Inferior parietal cortex (tissue), 1 donor: ENCODE measurements around the gene TOR4A.
A peak's percentile ranks its signal among the peaks of the same experiment; 100 is the strongest.

ENCODE experiments used
- DNase-seq: peaks from one replicate; pipeline ENCODE4 v3.0.0-alpha.2; 2016; ENCODE audit errors: extremely low spot score

The TOR4A gene

GRCh38 chr9:137294681-137295237 lies 17.2 kb downstream of the TOR4A start:
- DNase-seq = no peak

GRCh38 chr9:137295238-137295811 lies 17.8 kb downstream of the TOR4A start:
- no peak for DNase-seq

- DNase-seq = no peak
Observed at GRCh38 chr9:137295849-137296669, 18.5 kb downstream of the TOR4A start.

DNA sequence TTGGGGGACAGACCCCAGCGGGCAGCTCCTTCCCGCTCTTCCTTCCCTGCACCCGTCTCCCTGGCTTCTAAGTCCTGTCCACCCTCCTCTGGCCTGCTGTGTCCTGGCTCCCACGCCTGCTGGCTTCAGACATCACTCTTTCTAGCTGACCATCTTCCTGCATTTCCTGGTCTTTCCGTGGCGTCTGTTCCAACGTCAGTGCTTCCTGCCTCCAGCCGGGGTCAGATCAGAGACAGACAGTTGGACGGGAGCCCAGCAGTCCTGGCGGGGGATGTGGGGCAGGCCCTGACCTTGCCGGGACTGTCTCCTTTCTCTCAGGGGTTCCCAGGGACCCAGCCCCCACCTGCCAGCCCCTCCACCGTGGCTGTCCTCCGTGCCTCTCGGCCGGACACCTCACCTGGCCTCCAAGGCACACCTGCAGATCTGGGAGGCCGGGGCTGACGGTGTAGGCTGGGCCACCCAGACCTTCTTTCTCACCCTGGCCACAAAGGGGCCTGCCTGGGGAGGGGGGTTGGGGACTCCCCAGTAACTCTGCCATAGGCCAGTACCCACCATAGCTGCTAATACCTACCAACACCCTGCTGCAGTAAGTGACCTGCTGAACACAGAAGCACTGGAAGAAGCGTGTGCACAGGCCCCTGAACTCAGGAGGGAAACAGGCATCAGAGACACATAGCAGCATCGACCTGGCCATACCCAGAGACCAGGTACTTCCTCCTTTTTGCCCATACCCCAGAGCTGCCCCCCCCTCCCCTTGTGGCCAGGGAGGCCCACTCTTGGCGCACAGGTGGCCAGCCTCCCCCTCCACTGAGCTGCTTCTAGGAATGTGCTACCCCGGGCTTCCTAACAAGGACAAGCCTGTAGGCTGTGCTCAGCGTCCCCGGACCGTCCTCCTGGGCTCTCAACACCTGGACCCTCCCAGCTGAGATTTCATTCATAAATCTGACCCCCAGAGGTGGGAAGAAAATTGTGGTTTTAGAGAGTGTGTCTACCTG lies 19.4 kb downstream of the TOR4A start:
- DNase-seq = no peak

DNA sequence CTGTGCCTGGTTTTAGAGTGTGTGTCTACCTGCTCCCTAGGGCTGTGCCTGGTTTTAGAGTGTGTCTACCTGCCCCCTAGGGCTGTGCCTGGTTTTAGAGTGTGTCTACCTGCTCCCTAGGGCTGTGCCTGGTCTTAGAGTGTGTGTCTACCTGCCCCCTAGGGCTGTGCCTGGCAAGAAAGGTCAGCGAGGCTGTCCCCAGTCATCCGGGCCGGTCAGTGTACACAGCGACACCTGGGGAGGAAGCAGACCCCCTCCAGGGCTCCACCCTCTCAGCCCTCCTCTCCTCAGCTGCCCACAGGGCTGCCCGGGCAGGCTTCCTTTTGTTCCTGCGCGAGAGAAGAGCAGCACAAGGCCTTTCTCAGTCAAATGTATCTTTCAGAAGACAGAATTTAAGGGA lies 20.4 kb downstream of the TOR4A start:
- DNase-seq = no peak

DNA sequence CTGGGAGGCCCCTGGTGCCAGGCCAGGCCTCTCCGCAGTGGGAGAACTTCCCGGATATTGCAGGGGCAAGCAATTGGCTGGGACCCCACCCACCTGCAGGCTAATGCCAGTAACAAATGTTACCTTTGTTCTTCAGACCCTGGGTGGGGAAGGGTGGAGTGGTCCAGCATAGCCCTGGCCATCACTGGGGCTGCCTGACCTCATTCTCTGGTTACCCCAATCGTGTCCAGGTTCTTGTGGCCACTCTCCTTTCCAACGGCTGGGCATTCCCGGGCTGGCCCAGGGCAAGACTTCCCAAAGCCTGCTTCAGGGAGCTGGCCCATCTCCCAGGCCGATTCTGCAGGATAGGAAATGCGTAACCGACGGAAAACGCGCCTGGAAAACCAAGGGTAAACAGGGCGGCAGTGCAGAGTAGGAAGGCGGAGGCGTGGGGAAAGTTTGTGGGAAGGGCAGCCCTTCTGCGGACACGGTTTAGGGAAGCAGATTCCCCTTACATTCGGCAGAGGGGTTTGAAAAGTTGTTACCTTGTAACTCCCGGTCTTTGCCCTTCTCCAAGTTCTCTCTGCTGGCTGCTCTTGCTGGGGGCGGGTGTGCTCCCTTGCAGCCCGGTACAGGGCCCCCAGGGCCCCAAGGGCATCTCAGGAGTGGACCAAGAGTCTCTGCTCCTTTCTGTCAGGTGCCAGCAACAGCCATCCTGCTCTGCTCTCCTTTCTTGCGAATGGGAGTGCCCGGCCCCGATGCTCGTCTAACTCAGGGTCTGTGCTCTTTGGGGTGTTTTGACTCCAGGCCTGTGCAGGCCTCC lies 21.1 kb downstream of the TOR4A start:
- DNase-seq = no peak

- DNase-seq = no peak
Observed at GRCh38 chr9:137299203-137299565, 21.7 kb downstream of the TOR4A start.

DNA sequence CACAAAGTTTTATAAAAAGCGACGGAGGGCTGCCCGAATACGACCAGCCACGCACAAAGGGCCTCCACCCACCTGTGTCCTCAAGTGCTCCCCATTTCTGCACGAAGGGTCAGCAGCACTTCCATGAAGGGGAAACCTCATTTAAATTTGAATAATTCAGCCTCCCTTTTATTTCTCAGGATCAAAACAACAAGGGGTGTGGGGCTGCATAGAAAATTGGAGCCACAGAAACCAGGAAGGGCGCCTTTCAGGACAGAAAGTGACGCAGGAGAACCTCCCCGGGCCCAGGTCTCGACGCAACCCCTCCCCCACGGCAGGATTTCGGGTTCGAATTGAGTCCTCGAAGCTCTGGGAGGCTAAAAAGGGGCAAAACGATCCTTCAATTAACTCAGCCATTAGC lies 22.4 kb downstream of the TOR4A start:
- DNase-seq = no peak

DNA sequence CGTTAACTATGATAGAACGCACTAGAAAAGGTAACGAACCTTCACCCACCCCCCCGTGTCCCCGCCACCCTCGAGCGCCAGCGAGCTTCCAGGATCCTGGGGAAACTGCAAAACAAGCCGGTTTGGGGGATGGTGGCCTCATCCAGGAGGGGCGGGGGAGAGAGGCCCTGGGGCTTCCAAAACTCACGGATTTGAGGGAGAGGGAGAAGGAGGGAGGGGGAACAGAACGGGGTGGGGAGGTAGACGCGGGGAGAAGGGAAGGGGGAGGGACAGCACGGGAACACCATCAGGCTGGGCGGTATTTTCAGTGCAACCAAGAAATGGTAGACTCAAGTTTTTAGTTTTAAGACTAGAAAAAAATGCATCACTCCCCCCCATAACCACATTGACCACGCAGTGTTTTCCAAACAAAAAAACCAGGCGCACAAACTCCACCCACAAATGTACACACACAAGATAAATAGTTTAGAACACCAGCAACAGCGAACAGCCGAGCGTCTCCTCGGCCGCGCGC lies 23.1 kb downstream of the TOR4A start:
- no peak for DNase-seq

DNA sequence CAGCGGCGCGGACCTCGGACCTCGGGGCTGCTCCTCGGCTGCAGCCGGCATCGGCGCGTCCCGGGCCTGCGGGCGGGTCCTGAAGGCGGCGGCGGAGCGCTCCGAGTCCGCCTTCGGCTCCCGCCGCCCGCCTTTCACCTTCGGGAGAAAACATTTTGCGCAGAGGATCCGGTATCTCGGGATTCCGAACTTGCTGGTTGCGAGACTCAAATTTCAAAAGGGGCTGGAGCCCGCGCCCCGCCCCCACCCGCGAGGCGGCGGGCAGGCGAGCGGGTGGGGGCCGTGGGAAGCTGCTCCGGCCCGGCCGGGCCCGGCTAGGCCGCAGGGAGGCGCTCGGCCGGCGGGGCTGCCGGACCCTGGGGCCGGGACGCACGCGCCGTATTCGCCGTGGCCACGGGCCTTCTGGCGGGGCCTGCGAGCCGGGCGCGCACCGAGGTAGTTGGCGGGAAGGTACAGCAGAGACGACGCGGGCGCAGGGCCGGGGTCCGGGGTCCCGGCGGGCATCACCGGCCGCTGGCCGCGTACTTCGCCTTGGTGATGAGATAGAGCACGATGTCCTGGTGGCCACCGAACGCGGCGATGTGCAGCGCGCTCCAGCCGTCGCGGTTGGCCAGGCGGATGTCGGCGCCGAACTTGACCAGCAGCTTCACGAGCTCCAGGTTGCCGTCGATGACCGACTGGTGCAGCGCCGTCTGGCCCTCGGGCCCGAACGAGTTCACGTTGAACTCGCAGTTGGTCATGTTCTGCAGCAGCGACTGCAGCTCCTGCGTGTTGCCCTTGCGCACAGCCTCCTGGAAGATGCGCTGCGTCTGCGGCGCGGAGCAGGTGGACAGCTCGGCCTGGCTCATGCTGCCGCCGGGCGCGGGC lies 23.8 kb downstream of the TOR4A start:
- DNase-seq = no peak

GRCh38 chr9:137302118-137302448 lies 24.6 kb downstream of the TOR4A start, which contains the start of gene NRARP:
NRARP (minus strand) TSS chr9:137302271; CDS start chr9:137301928, 343 bp downstream.
- DNase-seq = peak; percentile 79

GRCh38 chr9:137302449-137303150 lies 25.1 kb downstream of the TOR4A start:
- no peak for DNase-seq

GRCh38 chr9:137303151-137303892 lies 25.8 kb downstream of the TOR4A start:
- DNase-seq = no peak

- no peak for DNase-seq
Observed at GRCh38 chr9:137303893-137304382, 26.4 kb downstream of the TOR4A start.

DNA sequence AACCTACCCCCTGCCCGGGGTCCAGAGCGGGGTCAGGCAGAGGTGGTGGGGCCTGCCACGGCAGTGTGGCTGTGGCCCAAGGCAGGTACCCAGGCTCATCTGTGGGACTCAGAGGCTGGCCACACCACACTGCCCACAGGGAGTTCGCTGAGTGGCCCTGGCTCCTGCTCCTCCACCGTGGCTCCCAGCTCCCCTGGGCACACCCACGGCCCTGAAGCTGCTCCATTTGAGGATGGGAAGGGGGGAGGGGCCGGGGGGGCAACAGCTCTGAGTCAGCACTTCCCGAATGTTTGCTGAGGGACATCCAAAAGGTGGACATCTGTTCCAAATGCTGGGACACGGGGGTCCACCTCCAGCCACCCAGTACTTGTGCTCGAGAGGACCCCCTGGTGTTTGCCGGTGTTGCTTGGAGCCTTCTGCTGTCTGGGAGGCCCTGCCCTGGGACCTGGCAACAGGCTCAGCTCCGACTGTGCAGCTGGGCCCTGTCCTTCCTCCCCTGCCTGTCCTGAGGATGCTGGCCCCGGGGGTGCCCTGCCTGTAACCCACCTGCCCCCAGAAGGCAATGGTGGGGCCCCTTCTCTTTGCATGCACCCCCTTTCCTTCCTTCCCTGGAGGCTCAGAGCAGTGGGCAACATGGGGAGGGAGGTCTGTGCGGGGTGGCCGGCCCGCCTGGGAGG lies 27.0 kb downstream of the TOR4A start:
- DNase-seq = no peak

DNA sequence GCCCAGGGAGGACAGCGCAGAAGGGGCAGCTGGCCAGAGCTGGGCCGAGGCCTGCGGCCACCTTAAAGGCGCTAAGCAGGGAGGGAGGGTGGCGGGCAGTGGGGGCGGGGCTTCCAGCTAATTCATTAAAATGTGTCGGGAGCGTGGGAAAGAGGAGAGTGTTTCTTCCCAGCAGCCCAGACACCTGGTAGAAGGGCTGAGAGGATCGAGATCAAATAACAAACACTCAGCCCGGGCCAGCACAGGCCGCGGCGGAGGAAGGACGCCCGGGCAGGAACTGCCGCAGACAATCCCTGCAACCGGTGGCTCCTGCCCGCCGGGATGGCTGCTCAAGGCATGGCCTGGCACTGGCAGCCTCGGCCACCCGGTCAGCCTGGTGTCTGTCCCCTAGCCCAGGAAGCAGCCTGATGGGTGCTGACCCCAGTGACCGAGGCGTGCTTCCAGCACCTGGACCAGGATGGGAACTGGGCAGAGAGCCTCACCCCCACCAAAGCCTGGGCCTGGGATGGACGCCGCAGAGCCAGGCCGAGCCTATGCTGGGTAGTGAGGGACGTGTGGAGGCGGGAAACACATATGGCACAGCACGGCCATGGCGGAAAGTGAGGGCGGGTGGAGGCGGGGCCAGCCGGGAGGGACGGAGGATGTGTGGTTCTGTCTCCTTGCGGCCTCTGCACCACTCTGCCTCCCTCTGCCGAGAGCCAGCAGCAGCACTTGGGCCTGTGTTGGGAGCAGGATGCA lies 27.7 kb downstream of the TOR4A start:
- DNase-seq = no peak

DNA sequence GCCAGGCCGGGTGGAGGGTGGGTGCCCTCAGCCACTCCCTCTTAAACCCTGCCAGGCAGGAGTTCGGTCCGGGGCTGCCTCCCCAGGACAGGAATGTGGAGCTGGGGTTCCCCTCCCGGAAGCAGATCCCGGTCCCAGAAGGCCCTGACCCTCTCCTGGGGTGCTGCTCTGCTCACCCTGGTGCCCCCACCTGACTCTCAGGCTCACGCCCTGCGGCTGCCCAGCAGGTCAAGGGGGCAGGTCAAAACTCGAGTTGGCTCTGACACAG lies 28.2 kb downstream of the TOR4A start:
- no peak for DNase-seq
